Activated T-helper 9 cell treated with anti-CD3 and anti-CD28 coated beads, Interleukin-2, amount 50 U/mL, for 16 hours (primary cell): ENCODE results near the gene YOD1.

Source experiments
- DNase-seq: peaks from one replicate; pipeline ENCODE4 v3.0.0-alpha.2; 2020; ENCODE audit warnings: low read depth

YOD1 gene

GRCh38 chr1:207072233-207072632 lies 21.2 kb upstream of the YOD1 start:
- no peak for DNase-seq

GRCh38 chr1:207071426-207071825 lies 20.4 kb upstream of the YOD1 start:
- DNase-seq, result no peak

GRCh38 chr1:207070811-207071210 lies 19.8 kb upstream of the YOD1 start:
- no peak for DNase-seq

- DNase-seq, result no peak
Observed at GRCh38 chr1:207069858-207070506, 19.0 kb upstream of the YOD1 start.

- DNase-seq, result no peak
Observed at GRCh38 chr1:207069061-207069460, 18.1 kb upstream of the YOD1 start.

- no peak for DNase-seq
Observed at GRCh38 chr1:207067665-207068064, 16.7 kb upstream of the YOD1 start.

- no peak for DNase-seq
Observed at GRCh38 chr1:207067185-207067584, 16.2 kb upstream of the YOD1 start.

GRCh38 chr1:207064561-207064960 lies 13.6 kb upstream of the YOD1 start:
- no peak for DNase-seq

- DNase-seq, result no peak
Observed at GRCh38 chr1:207063014-207063413, 12.0 kb upstream of the YOD1 start.

- no peak for DNase-seq
Observed at GRCh38 chr1:207062058-207062457, 11.1 kb upstream of the YOD1 start.

GRCh38 chr1:207060596-207060995 lies 9.6 kb upstream of the YOD1 start:
- no peak for DNase-seq

- DNase-seq, result no peak
Observed at GRCh38 chr1:207059881-207060280, 8.9 kb upstream of the YOD1 start.

GRCh38 chr1:207058878-207059867 lies 8.2 kb upstream of the YOD1 start:
- DNase-seq, result no peak

GRCh38 chr1:207058252-207058651 lies 7.2 kb upstream of the YOD1 start:
- DNase-seq, result no peak

GRCh38 chr1:207056673-207057072 lies 5.7 kb upstream of the YOD1 start:
- DNase-seq, result no peak

- DNase-seq, result no peak
Observed at GRCh38 chr1:207055386-207056001, 4.5 kb upstream of the YOD1 start.

GRCh38 chr1:207054491-207054890 lies 3.5 kb upstream of the YOD1 start:
- DNase-seq, result no peak

GRCh38 chr1:207052911-207053769 lies 2.1 kb upstream of the YOD1 start, which contains the start of gene PFKFB2:
PFKFB2 (plus strand) TSS chr1:207053275; CDS start chr1:207054718, 1,443 bp downstream.
- peak; percentile 89 for DNase-seq

- DNase-seq, result peak; percentile 81
Observed at GRCh38 chr1:207050480-207051190, 373 bp downstream of the YOD1 start.

- DNase-seq, result peak; percentile 8
Observed at GRCh38 chr1:207049974-207050391, 1.0 kb downstream of the YOD1 start.

GRCh38 chr1:207049514-207049913 lies 1.5 kb downstream of the YOD1 start:
- no peak for DNase-seq
